Neural cell (in vitro differentiated cells): ENCODE data around the gene FAM110A.

Source experiments
- CTCF ChIP-seq: fragments of 450-650 bp; IDR thresholded peaks from 2 replicates; pipeline ENCODE4 v1.5.1; 2014; ENCODE audit warnings: antibody characterized with exemption, mild to moderate bottlenecking, moderate library complexity; ENCODE audit not compliant: poor library complexity, severe bottlenecking
- EP300 ChIP-seq: fragments of 450-650 bp; conservative IDR thresholded peaks from 2 replicates; pipeline ENCODE4 v1.6.1; 2014; ENCODE audit warnings: antibody characterized with exemption, mild to moderate bottlenecking, moderate library complexity; ENCODE audit not compliant: poor library complexity, severe bottlenecking
- EZH2 ChIP-seq: fragments of 200-600, 300-800 bp; shearing (Covaris generic), sonication (generic); IDR thresholded peaks from 2 replicates; pipeline ENCODE4 v1.6.1; 2014; ENCODE audit warnings: antibody characterized with exemption, low read length, borderline replicate concordance, mild to moderate bottlenecking; ENCODE audit not compliant: insufficient read depth, poor library complexity, severe bottlenecking
- POLR2AphosphoS5 ChIP-seq: IDR thresholded peaks from 2 replicates; pipeline ENCODE4 v1.6.1; 2012
- TAF1 ChIP-seq: IDR thresholded peaks from 2 replicates; pipeline ENCODE4 v1.6.1; 2012; ENCODE audit warnings: low read depth

- TF ChIP-seq CTCF, result no peak
- TF ChIP-seq EZH2, result no peak
- no peak for TF ChIP-seq POLR2AphosphoS5
- no peak for TF ChIP-seq EP300
- TF ChIP-seq TAF1, result no peak
Observed at GRCh38 chr20:829551-829950, 4.0 kb upstream of the FAM110A start.
